Left renal pelvis (tissue), 4 donors: ENCODE data around the gene CKS1B. TPM values are rescaled to one million over a fixed set of nuclear protein-coding genes. Genes with fewer than 3 reads are reported as not detected.
"Not testable (repeated sequence)": the region's sequence is repeated elsewhere in the genome, so short reads cannot be mapped to it uniquely, and the experiment has no call there.

Experiments used
- DNase-seq, 4 donors: peaks; one replicate each; pipeline ENCODE4 v3.0.0-alpha.2; 2013; ENCODE audit warnings: low read depth in 4 of 4, low spot score in 3 of 4
- polyA plus RNA-seq, 4 donors: library from polyadenylated mRNA; unstranded; fragments of 120-200 nt; gene quantifications; one replicate each; pipeline ENCODE4 v1.2.1, GENCODE V29; 2013; ENCODE audit not compliant: insufficient read length in 4 of 4

Gene CKS1B
- polyA plus RNA-seq, 4 donors = 89.2 to 104 (median 94.2) TPM

DNA sequence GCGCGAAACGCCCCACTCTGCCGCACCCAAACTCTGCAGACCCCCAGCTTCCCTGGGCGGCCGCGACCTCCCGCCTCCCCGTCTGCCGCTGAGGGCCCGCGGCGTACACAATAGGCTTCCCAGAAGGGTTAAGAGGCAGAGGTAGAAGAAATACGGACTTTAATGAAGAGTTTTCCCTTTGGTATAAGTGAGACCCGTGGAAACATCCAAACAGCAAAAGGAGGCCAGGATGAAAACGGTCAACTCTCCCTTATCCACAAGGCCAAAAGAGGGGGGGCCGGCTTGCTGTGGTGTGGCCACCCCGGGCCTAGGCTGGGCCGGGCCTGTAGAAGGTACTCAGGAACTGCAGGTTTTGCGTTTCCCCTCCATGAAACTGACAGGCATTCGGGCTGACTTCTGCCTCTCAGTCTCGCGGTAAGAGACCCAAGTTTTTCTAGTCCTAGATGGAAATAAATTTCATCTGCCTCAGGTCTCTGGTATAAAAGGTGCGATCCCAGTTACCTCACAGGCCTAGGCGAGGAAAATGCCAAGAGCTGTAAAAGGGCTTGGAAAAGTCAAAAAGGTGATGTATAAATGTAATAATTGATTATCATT, 12.2 kb upstream of the CKS1B start:
- DNase-seq = no peak

DNA sequence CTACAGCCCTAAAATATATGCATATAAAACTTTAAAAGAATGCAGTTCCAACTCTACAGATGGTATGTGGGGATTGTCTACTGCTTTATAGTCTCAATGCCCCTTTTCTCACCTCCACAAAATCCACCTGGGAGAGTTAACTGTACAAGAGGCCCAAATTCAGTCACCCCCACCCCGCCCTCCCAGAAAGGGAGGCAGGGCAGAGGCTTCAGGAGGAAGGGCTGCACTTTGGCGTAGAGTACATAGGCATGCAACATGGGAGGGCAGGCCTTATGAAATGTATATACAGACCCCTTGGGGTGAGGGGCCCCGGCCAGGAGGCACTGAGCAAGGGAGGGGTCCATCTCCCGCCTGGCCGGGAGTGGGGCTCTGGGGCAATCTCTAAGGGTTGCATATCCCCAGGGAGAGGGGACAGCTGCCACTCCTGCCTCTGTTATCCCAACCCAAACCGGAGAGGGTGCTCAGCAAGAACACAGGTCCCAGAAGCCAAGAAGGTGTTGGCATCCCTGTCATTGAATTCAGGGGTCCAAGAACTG, 11.6 kb upstream of the CKS1B start:
- DNase-seq = no peak

DNA sequence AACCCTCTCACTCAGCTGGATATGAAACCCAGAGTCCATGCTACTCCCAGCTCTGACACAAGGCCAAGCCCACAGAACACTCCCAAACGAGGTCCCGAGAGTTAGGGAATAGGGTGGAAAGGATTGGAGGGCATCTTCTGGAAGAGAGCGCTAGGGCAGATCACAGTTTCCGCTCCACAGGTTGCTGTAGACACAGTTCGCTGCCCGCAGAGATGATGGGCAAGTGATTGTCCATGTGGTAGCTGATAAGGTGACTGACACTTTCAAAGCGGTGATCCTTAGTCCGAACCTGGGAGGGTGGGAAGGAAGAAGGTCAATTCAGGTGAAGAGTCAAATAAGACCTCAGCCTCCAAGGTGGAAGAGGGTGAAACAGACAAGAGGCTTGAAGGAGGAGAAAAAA, 10.8 kb upstream of the CKS1B start:
- DNase-seq = no peak

DNA sequence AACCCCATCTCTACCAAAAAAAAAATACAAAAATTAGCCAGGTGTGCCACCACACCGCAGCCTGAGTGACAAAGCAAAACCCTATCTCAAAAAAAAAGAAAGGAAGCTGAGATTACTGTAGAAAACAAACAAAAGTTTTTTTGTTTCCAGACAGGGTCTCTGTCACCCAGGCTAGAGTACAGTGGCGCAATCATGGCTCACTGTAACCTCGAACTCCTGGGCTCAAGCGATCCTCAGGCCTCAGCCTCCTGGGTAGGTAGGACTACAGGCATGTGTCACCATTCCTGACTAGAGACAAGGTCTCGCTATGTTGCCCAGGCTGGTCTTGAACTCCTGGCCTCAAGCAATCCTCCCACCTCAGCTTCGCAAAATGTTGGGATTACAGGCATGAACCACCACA, 10.1 kb upstream of the CKS1B start:
- no peak for DNase-seq

DNA sequence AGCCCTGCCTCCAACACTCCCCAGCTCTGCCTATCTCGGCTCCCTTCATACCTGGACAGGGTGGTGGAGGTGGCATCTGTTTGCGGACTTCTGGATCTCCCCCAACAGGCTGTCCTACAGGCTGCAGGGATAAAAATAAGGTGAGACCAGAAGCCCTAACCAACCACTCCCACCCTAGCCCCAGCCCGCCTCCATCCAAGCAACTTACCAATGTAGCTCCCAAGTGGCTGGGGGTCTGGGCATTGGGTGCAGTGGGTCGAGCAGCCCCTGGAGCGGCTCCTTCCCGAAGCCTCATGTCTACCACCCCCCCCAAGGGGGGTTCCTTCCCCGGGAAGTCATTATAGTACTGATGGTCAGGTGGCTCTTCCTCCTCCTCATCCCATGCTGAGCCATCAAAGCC, 8.4 kb upstream of the CKS1B start:
- DNase-seq = no peak

DNA sequence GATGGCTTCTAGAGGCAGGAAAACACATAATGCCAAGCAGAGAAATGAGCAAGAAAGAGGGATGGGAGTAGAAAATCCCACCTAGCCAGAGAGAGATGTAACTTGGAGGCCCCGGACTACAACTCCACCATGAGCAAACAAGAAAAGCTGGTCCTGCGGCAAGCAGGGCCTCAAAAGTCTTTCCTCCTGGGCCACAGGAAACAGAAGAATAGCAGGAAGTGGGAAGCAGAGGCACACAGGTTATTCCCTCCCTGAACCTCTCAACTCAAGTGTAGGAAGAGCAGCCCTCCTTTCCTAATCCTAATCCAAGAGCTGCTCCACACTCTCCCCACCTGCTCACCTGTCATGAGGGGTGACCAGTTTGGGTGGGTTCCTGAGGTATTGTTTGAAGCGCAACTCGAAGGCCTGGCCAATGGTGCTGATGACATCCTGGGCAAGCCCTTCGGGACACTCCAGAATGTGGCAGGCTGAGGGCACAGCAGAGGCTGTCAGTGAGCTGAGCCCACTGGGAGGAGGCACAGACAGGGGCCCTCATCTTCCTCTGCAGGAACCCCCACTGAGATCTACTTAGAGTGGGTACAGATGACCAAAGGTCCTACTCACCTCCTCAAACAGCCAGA, 7.0 kb upstream of the CKS1B start:
- no peak for DNase-seq

DNA sequence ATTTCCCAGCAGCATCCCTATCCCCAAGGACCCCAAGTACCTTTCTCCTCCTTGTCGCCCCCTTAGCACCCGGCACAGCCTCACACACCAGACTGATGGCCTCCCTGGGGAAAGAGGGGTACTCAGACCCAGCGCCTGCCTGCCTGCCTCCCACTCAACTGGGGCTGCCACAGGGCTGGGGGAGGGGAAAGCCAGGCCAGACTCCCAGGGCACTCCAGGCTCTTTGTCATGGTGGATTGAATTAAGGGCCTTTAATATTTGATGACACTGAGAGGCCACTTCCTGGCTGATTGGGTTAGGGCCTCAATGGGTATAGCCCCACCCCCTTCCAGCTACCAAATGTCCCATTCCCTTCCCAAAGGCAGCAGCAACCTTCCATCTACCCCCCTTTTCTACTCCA, 5.8 kb upstream of the CKS1B start:
- DNase-seq = no peak

DNA sequence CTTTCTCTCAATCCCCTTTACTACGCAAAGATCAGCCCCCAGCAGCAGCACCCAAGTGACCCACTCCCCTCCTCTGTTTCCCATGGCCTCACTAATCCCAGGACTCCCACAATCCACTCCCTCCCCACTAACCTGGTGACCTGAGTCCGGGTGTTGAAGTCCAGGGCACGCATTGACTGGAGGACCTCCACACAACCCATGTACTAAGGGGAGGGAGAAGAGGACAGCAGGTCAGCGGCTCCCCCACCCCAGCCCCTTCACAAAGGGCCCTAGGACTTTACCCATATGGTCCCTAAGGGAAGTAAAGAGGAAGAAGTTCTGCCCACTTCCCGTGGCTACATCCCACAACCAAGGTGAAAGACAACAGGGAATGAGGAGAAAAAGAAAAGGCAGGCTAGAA, 5.2 kb upstream of the CKS1B start:
- DNase-seq = no peak

DNA sequence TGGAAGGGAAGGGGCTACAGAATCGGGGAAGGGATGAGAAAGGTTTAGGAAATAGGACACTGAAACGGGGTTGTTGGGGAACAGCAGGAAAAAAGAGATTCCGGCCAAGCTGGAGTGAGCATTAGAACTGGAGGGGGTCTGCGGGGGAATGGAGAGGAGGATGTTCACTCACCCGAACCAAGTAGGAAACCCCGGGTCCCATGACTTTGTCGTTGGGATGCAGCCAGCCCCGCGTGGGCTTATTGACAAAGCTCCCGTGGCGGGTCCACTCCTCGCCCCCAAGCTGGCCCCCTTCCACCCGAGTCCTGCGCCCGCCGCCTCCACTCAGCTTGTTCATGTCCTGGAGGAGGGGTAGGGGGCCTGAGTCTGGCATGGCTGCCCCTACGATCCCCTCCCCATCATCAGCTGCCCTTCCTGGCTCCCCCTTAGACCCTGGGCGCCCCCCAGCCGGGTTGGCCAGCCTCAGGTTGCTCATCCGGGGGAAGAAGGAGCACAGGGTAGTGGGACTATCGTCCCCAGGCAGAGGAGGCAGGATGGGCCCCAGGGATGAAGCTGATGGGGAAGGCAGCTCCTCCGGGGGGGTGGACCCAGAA, 4.5 kb upstream of the CKS1B start:
- DNase-seq = no peak

DNA sequence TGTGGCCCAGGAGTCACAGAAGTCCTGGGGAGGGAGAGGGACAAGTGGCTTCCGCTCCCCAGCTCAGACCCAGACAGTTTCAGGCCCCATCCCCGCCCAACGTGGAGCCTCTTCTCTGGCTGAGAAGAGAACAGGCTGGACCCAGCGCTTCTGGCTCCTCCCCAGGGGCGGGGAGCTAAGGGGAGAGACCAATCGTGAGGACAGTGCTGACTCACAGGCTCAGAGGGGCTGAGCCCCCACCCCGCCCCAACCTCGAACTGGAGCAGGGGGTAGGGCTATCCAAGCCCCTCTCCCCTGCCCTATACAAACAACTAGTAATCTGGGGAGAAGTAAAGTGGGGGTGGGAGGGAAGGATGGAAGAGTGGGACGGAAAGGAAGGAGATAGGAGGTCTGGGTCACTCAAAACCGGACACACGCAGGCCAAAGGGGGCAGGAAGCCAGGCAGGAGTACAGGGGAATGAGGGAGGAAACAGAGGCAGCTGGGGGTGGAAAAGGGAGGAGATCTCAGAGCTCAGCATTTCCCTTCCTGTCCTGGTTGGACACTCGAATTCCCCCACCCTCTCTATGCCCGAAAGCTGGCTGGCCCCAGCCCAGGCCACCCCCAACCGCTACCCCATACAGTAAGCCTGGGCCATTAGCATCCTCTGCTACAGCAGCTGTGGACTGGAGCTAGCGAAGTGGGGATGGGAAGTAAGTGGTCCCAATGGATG, 3.7 kb upstream of the CKS1B start, which contains the start of gene SHC1:
SHC1 (minus strand) TSS at position 117 of the 710 bp plus-strand sequence. CDS start 221 bp downstream, outside the sequence.
- peak in 3 of 4 donors; percentile 79 to 81 (median 79) for DNase-seq

DNA sequence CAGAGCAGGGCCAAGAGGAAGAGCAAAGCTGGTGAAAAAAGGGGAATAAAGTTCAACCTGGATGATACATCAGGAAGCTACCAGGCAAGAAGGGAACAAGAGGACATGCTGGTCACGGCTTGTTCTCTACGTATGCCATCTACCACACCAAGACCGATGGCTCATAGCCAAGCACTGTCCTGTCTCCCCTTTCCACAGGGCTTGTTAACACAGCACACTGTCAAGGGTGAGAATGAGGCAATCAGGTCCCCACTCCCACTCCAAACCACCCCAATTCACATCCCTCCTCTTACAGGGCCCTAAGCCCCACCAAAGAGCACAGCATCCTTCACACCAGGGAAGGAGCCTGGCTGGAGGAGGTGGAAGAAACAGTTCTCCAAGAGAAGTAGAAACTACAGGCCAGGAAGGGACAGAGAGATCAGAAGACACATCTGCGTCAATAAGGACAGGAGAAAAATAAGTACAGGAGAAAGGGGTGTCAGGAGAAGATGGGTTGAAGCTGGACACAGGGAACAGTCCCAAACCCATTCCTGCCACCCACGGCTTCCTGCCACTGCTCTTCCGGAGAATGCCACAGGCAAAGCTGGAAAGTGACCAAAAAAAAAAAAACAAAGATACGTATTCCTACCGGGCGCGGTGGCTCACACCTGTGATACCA, 3.0 kb upstream of the CKS1B start:
- DNase-seq = no peak

DNA sequence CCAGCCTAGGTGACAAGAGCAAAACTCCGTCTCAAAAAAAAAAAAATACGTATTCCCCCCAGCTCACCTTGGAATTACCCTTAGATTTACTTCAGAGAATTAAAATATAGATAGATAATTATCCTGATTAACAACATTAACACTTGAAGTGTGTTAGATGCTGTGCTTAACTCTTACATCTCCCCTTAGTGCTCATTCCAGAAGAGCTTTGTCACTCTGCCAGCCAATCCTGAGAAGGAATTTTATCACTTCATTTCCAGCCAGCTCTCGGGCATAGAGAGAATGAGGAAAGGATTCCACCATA, 2.3 kb upstream of the CKS1B start:
- no peak for DNase-seq

DNA sequence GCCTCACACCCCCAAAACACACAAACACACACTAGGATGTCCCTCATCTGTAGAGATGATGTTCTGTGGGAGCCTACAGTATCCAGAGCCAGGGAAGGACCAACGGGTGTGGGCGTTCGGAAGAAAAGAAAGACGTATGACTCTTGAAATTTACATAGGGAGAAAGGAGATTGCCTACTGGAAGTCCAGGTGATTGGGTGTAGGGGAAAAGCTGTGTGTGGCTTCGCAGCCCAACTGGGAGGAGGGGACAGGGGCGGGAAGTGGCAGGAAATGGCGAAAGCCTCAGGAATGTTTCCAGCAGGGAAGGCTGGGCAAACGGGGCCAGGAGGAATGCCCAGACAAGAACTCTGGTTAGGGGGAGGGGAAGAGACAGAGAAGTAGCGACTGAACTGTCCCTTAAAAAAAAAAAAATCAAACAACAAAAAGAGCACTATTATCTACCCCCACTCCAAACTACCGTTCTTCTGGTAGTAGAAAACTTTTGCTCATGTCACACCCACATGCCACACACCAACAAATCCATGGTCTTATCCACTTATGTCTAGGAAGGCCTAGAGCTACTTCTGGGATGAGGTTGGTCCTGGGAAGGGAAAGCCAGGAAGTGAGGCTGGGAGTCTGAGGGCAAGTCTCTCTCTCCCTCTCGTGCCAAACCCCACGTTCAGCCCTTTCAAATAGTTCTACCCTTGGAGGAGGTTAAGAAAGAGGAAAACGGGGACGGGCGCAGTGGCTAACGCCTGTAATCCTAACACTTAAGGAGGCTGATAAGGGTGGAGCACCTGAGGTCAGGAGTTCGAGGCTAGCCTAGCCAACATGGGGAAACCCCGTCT, 1.8 kb upstream of the CKS1B start:
- no peak for DNase-seq

DNA sequence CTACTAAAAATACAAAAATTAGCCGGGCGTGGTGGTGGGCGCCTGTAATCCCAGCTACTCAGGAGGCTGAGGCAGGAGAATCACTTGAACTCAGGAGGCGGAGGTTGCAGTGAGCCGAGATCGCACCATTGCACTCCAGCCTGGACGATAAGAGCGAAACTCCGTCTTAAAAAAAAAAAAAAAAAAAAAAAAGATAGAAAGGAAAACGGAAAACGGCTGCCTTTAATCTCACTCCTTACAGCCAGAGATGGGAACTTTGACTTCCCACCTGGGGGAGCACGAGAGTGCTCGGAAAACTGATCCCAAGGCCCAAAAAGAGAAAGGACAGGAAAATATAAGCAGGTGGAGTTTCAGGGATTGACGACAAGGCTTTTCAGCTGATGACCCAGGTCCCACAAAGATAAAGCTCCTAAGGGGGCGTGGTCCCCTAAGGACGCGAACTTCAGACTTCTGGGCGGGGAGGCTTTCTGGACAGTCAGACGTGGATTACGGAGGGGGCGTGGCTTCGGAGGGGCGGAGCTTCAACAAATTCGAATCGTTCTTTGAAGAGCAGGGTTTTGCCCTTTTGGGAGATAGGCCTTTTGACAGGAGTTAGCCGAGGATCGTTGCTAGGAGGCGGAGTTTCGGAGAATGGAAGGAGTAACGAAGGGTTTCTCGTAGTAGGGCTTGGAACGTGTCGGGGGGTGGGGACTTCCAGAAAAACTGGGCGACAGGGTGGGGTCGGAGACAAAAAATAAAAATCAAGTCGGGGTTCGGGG, 958 bp upstream of the CKS1B start:
- peak in 3 of 4 donors; percentile 85 to 90 (median 87) for DNase-seq

DNA sequence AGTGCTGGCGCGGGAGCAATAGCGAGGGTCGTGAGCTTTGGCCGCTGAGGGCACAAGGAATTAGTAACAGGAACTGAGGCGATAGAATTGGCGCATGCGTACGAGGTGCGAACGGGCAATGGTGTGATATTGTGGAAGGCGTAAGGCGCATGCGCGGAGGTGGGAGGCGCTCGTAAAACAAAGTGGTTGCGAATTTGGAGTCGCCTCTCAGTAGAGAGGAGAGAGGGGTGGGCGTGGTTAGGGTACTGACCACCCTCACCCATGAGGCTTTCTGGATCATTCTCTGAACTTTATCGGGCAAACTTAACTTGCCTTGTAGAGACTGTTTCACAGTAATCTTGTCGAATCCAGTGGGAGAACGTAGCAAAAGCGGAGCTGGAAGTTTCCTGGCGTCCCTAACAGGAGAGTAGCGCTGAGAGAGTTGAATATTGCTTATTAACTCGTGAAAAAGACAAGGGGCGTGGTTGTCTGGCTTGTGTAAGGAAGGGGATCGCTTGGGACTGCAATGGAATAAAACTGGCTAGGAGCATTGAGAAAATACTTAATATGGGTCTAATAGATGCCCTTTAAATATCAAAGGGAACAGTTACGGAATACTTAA, 427 bp downstream of the CKS1B start:
- DNase-seq = peak; percentile 95 to 98 (median 96)

DNA sequence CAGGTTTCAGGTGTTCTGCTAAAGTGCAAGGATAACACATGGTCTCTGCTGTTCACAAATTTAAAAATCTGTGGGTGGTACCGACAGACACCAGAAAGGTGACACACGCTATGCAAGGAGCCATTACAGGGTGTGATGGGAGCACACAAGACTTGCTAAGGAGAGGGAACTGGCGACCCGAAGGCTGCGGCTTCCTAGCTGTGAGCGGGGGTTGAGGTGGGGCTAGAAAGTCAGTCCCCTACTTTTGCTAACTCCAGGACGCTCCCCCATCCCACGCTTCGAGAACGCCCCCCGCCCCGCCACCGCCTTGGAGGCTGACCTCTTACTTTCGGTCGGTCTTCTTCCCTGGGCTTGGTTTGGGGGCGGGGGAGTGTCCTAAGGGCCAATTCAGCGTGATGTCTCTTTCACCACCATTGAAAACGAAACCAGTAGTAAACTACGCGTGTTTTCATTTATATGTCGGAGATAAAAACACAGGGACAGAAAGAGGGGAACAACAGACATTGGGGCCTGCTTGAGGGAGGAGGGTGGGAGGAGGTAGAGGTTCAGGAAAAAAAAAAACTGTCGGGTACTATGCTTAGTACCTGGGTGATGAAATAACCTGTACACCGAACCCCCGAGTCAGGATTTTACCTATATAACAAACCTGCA, 1.1 kb downstream of the CKS1B start:
- DNase-seq = no peak

DNA sequence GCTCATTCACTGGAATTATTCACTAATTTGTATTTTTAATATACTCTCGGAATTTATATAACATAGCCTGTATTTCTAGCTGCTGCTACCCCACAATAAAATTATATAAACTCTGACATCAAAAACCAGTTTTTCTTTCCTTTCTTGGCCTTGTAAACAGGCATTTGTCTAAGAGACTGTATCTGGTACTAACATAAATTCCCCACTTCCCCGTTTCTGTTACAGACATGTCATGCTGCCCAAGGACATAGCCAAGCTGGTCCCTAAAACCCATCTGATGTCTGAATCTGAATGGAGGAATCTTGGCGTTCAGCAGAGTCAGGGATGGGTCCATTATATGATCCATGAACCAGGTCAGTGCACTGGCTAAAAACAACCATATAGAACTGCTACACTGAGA, 3.3 kb downstream of the CKS1B start:
- not testable (repeated sequence) for DNase-seq

DNA sequence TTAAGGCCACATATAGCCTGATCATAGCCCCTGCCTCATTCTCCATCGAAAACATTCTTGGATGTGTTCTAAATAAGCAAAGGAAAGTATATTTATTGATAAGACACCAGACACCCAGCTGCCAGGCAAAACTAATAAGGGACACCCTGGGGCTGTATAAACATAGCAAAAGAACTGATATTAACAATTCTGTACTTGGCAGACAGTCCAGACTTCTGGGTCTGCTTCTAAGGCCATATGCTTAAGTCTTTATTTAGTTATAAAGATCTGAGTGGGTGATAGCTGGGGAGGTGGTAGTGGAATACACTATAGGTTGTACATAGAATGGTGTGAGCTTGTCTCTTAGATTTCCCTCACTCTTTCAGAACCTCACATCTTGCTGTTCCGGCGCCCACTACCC, 3.9 kb downstream of the CKS1B start:
- DNase-seq = no peak

DNA sequence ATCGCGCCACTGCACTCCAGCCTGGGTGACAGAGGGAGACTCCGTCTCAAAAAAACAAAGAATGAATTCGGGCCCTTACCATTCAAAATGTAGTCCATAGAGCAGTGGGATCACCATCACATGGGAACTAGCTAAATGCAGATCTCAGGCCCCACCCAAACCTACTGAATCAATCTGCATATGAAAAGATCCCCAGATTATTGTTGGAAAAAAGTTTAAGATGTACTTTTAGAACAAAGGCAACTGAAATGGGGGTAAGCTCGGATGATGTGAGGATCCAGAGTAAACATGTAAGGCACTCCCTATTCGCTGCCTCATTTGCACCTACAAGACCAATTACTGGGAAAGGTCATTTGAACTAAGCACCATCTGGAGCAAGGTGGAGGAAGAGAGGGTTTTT, 7.9 kb downstream of the CKS1B start:
- DNase-seq = no peak
